HCT116 (cell line): ENCODE results near the gene SYNE1.

Experiments used
- CEBPB ChIP-seq: IDR thresholded peaks from 2 replicates; pipeline ENCODE4 v1.6.1; 2012; ENCODE audit warnings: low read depth
- EGR1 ChIP-seq: IDR thresholded peaks from 2 replicates; pipeline ENCODE4 v1.6.1; 2012; ENCODE audit warnings: low read depth
- EZH2 ChIP-seq: fragments of 200-600 bp; sonication (generic); IDR thresholded peaks from 2 replicates; pipeline ENCODE4 v1.6.1; 2017; ENCODE audit warnings: antibody characterized with exemption, mixed run types
- FOSL1 ChIP-seq: IDR thresholded peaks from 2 replicates; pipeline ENCODE4 v1.6.1; 2012; ENCODE audit warnings: low read depth
- JUND ChIP-seq: IDR thresholded peaks from 2 replicates; pipeline ENCODE4 v1.6.1; 2012
- POLR2A ChIP-seq: IDR thresholded peaks from 2 replicates; pipeline ENCODE4 v1.7.0; 2011; ENCODE audit warnings: borderline replicate concordance; ENCODE audit not compliant: insufficient read depth, insufficient read length; ENCODE audit errors: extremely low read depth
- POLR2AphosphoS5 ChIP-seq: IDR thresholded peaks from 2 replicates; pipeline ENCODE4 v1.6.1; 2011; ENCODE audit warnings: mild to moderate bottlenecking, low read depth, low read length, moderate library complexity
- SP1 ChIP-seq: IDR thresholded peaks from 2 replicates; pipeline ENCODE4 v1.6.1; 2012; ENCODE audit warnings: low read depth
- TCF7L2 ChIP-seq: IDR thresholded peaks from 2 replicates; pipeline ENCODE4 v1.7.0; 2011; ENCODE audit warnings: borderline replicate concordance, inconsistent platforms; ENCODE audit not compliant: insufficient read depth, insufficient read length; ENCODE audit errors: extremely low read depth
- YY1 ChIP-seq: IDR thresholded peaks from 2 replicates; pipeline ENCODE4 v1.6.1; 2011; ENCODE audit warnings: low read length, low read depth, moderate library complexity, mild to moderate bottlenecking; ENCODE audit not compliant: insufficient replicate concordance; ENCODE audit errors: extremely low read depth
- TF ChIP-seq, protein P1 (sequence below), 3 experiments: fragments of 200-600 bp in 1 of 3; sonication (generic) in 1 of 3; IDR thresholded peaks in 2 of 3; conservative IDR thresholded peaks in 1 of 3; 2 replicates each; pipeline ENCODE4 v1.5.1; 2012 to 2017; ENCODE audit warnings: low read depth in 2 of 3, low read length in 2 of 3, antibody characterized with exemption in 1 of 3, borderline replicate concordance in 1 of 3, control low read depth in 1 of 3, mild to moderate bottlenecking in 1 of 3, mixed read lengths in 1 of 3, mixed run types in 1 of 3, moderate library complexity in 1 of 3; ENCODE audit not compliant: insufficient read depth in 1 of 3

- TF ChIP-seq EGR1: no peak
- TF ChIP-seq TCF7L2: no peak
- no peak for TF ChIP-seq SP1
- TF ChIP-seq POLR2AphosphoS5: no peak
- TF ChIP-seq, protein P1, sequence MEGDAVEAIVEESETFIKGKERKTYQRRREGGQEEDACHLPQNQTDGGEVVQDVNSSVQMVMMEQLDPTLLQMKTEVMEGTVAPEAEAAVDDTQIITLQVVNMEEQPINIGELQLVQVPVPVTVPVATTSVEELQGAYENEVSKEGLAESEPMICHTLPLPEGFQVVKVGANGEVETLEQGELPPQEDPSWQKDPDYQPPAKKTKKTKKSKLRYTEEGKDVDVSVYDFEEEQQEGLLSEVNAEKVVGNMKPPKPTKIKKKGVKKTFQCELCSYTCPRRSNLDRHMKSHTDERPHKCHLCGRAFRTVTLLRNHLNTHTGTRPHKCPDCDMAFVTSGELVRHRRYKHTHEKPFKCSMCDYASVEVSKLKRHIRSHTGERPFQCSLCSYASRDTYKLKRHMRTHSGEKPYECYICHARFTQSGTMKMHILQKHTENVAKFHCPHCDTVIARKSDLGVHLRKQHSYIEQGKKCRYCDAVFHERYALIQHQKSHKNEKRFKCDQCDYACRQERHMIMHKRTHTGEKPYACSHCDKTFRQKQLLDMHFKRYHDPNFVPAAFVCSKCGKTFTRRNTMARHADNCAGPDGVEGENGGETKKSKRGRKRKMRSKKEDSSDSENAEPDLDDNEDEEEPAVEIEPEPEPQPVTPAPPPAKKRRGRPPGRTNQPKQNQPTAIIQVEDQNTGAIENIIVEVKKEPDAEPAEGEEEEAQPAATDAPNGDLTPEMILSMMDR (IDR thresholded peaks at IDR 0.05 in 2 of 3, conservative IDR thresholded peaks at IDR 0.05 in 1 of 3; ENCODE audit: borderline replicate concordance in 1 of 3, insufficient read depth in 1 of 3, low read depth in 2 of 3, low read length in 2 of 3): no peak
- no peak for TF ChIP-seq YY1
- no peak for TF ChIP-seq FOSL1
- no peak for TF ChIP-seq POLR2A
- no peak for TF ChIP-seq JUND
- TF ChIP-seq EZH2: no peak
- TF ChIP-seq CEBPB: no peak
Measured at GRCh38 chr6:152371775-152372174, 265.4 kb downstream of the SYNE1 start.
